H1 (cell line): ENCODE results near the gene SLC25A21. TPM values are rescaled to one million over a fixed set of nuclear protein-coding genes. Genes with fewer than 3 reads are reported as not detected.

ENCODE experiments used
- CTCF ChIA-PET: fragments of 300-600 bp; sonication (Branson Sonifier 250); formaldehyde crosslinking; loops from one replicate; lab custom pipeline; 2021; ENCODE audit not compliant: partially characterized antibody; lab: Charles Lee
- POLR2A ChIA-PET: fragments of 300-600 bp; sonication (Branson Sonifier 250); formaldehyde crosslinking; loops from one replicate; lab custom pipeline; 2021; ENCODE audit warnings: inconsistent platforms; ENCODE audit not compliant: partially characterized antibody; lab: Charles Lee
- DNase-seq, 2 experiments: peaks; one replicate each; pipeline versions ENCODE4 v3.0.0 to v3.0.0-alpha.2; 2010 to 2022; ENCODE audit warnings: low spot score in 2 of 2, low read depth in 1 of 2, mixed read lengths in 1 of 2
- FAIRE-seq: peaks from 2 replicates; lab custom pipeline; 2011; peaks lifted over from hg19 to GRCh38; lab: Jason Lieb, UNC
- H2AFZ ChIP-seq: 2 replicates; pipeline ENCODE4 v1.8.1; 2012; ENCODE audit warnings: low read length, inconsistent platforms
- H2AK5ac ChIP-seq: 2 replicates; pipeline ENCODE4 v1.6.1; 2013; ENCODE audit warnings: low read depth, low read length
- H2BK120ac ChIP-seq: replicated peaks from 2 replicates; pipeline ENCODE3; 2013; ENCODE audit warnings: low read depth, low read length, inconsistent platforms
- H2BK12ac ChIP-seq: 2 replicates; pipeline ENCODE4 v1.6.1; 2013; ENCODE audit warnings: low read depth, low read length
- H2BK15ac ChIP-seq: 2 replicates; pipeline ENCODE4 v1.6.1; 2013; ENCODE audit warnings: low read length
- H2BK20ac ChIP-seq: 2 replicates; pipeline ENCODE4 v1.6.1; 2013; ENCODE audit warnings: low read length
- H2BK5ac ChIP-seq: 2 replicates; pipeline ENCODE4 v1.6.1; 2013; ENCODE audit warnings: low read depth, low read length
- H3K14ac ChIP-seq: 2 replicates; pipeline ENCODE4 v1.6.1; 2013; ENCODE audit warnings: inconsistent platforms; ENCODE audit not compliant: insufficient read length
- H3K18ac ChIP-seq: 2 replicates; pipeline ENCODE4 v1.6.1; 2013; ENCODE audit warnings: low read length; ENCODE audit errors: extremely low read depth
- H3K23ac ChIP-seq: 2 replicates; pipeline ENCODE4 v1.6.1; 2013; ENCODE audit warnings: inconsistent platforms; ENCODE audit not compliant: insufficient read length
- H3K23me2 ChIP-seq: 2 replicates; pipeline ENCODE4 v1.6.1; 2013; ENCODE audit warnings: low read depth, low read length
- H3K27ac ChIP-seq: 2 replicates; pipeline ENCODE4 v1.6.1; 2011; ENCODE audit warnings: low read depth, low read length, inconsistent platforms
- H3K27me3 ChIP-seq, 4 experiments: replicated peaks in 1 of 4; 1 replicate in 1 of 4; 2 replicates in 3 of 4; pipeline versions ENCODE4 v1.6.1 to v1.8.1; 2011 to 2013; ENCODE audit warnings: low read length in 3 of 4, mild to moderate bottlenecking in 3 of 4, inconsistent platforms in 2 of 4, mixed read lengths in 2 of 4, moderate library complexity in 1 of 4; ENCODE audit not compliant: control insufficient read depth in 3 of 4, insufficient read depth in 3 of 4; ENCODE audit errors: extremely low read depth in 1 of 4
- H3K36me3 ChIP-seq, 4 experiments: 2 replicates each; pipeline versions ENCODE4 v1.6.1 to v1.8.1; 2011 to 2013; ENCODE audit warnings: mild to moderate bottlenecking in 4 of 4, low read length in 3 of 4, moderate library complexity in 2 of 4, control low read depth in 1 of 4, inconsistent platforms in 1 of 4; ENCODE audit not compliant: insufficient read depth in 4 of 4, control insufficient read depth in 2 of 4
- H3K4ac ChIP-seq: replicated peaks from 2 replicates; pipeline ENCODE3; 2013; ENCODE audit warnings: low read length, low read depth, mixed read lengths, inconsistent platforms; ENCODE audit not compliant: insufficient read length
- H3K4me1 ChIP-seq, 4 experiments: replicated peaks in 1 of 4; 1 replicate in 1 of 4; 2 replicates in 3 of 4; pipeline versions ENCODE4 v1.6.1 to v1.8.1; 2011 to 2013; ENCODE audit warnings: low read length in 3 of 4, inconsistent platforms in 2 of 4, mixed read lengths in 1 of 4; ENCODE audit not compliant: insufficient read depth in 4 of 4, control insufficient read depth in 3 of 4
- H3K4me2 ChIP-seq, 2 experiments: 2 replicates each; pipeline versions ENCODE4 v1.6.1 to v1.8.1; 2011 to 2013; ENCODE audit warnings: low read depth in 2 of 2, low read length in 2 of 2, control low read depth in 1 of 2, inconsistent platforms in 1 of 2, mild to moderate bottlenecking in 1 of 2; ENCODE audit not compliant: insufficient read depth in 1 of 2
- H3K4me3 ChIP-seq, 4 experiments: fragments of 200-600, 300-600 bp in 1 of 4; sonication (generic), shearing (Covaris generic), sonication (Bioruptor Twin) in 1 of 4; 2 replicates each; pipeline versions ENCODE4 v1.5.1 to v1.8.1; 2011 to 2016; ENCODE audit warnings: low read length in 4 of 4, low read depth in 3 of 4, control low read depth in 2 of 4, inconsistent platforms in 2 of 4, mild to moderate bottlenecking in 2 of 4, mixed read lengths in 1 of 4, moderate library complexity in 1 of 4; ENCODE audit not compliant: insufficient read depth in 2 of 4; ENCODE audit errors: extremely low read depth in 1 of 4
- H3K56ac ChIP-seq: replicated peaks from 2 replicates; pipeline ENCODE3; 2013; ENCODE audit warnings: low read depth, mild to moderate bottlenecking, mixed read lengths, low read length, inconsistent platforms; ENCODE audit not compliant: insufficient read length
- H3K79me1 ChIP-seq: 2 replicates; pipeline ENCODE4 v1.6.1; 2013; ENCODE audit warnings: low read depth, low read length, control low read depth
- H3K79me2 ChIP-seq, 2 experiments: 2 replicates each; pipeline versions ENCODE4 v1.6.1 to v1.8.1; 2012 to 2013; ENCODE audit warnings: low read length in 2 of 2, mild to moderate bottlenecking in 2 of 2, inconsistent platforms in 1 of 2; ENCODE audit not compliant: insufficient read depth in 2 of 2, control insufficient read depth in 1 of 2
- H3K9ac ChIP-seq, 4 experiments: replicated peaks in 1 of 4; 1 replicate in 1 of 4; 2 replicates in 3 of 4; pipeline versions ENCODE4 v1.6.1 to v1.8.1; 2011 to 2013; ENCODE audit warnings: low read depth in 3 of 4, low read length in 3 of 4, control low read depth in 2 of 4, mild to moderate bottlenecking in 2 of 4, moderate library complexity in 2 of 4, inconsistent platforms in 1 of 4; ENCODE audit errors: extremely low read depth in 1 of 4
- H3K9me3 ChIP-seq, 2 experiments: 2 replicates each; pipeline versions ENCODE4 v1.6.1 to v1.8.1; 2012 to 2013; ENCODE audit warnings: mild to moderate bottlenecking in 2 of 2, moderate library complexity in 2 of 2, control low read depth in 1 of 2, inconsistent platforms in 1 of 2, low read depth in 1 of 2, low read length in 1 of 2, mixed read lengths in 1 of 2; ENCODE audit not compliant: insufficient read depth in 2 of 2
- H4K20me1 ChIP-seq, 2 experiments: replicated peaks in 1 of 2; 2 replicates each; pipeline versions ENCODE3 to v1.8.1; 2011 to 2013; ENCODE audit warnings: inconsistent platforms in 2 of 2, low read length in 2 of 2, mild to moderate bottlenecking in 1 of 2; ENCODE audit not compliant: insufficient read depth in 2 of 2, control insufficient read depth in 1 of 2
- H4K5ac ChIP-seq: 2 replicates; pipeline ENCODE4 v1.6.1; 2013; ENCODE audit warnings: low read length, low read depth, mixed read lengths, inconsistent platforms; ENCODE audit not compliant: insufficient read length
- H4K8ac ChIP-seq: 2 replicates; pipeline ENCODE4 v1.8.0; 2013; ENCODE audit warnings: mild to moderate bottlenecking, moderate library complexity, low read length, inconsistent platforms; ENCODE audit not compliant: insufficient read depth; ENCODE audit errors: extremely low read depth
- H4K91ac ChIP-seq: replicated peaks from 2 replicates; pipeline ENCODE3; 2013; ENCODE audit warnings: low read length, mixed read lengths, inconsistent platforms; ENCODE audit not compliant: insufficient read length
- CTCF ChIP-seq, 3 experiments: IDR thresholded peaks; 1 replicate in 2 of 3; 2 replicates in 1 of 3; pipeline versions ENCODE4 v1.5.1 to v1.6.1; 2011; ENCODE audit warnings: low read length in 3 of 3, mild to moderate bottlenecking in 3 of 3, inconsistent platforms in 2 of 3, low read depth in 1 of 3, moderate library complexity in 1 of 3; ENCODE audit not compliant: insufficient read depth in 1 of 3; ENCODE audit errors: control extremely low read depth in 1 of 3
- FOSL1 ChIP-seq: IDR thresholded peaks from 2 replicates; pipeline ENCODE4 v1.6.1; 2011; ENCODE audit warnings: mild to moderate bottlenecking, low read depth, low read length, moderate library complexity; ENCODE audit not compliant: insufficient read depth
- HDAC2 ChIP-seq, 2 experiments: fragments of 300-600 bp in 1 of 2; sonication (generic) in 1 of 2; IDR thresholded peaks; 2 replicates each; pipeline ENCODE4 v1.6.1; 2011 to 2012; ENCODE audit warnings: low read depth in 2 of 2, low read length in 2 of 2, mild to moderate bottlenecking in 2 of 2, moderate library complexity in 2 of 2, borderline replicate concordance in 1 of 2, inconsistent platforms in 1 of 2
- JUND ChIP-seq: IDR thresholded peaks from 2 replicates; pipeline ENCODE4 v1.6.1; 2011; ENCODE audit warnings: mild to moderate bottlenecking, improper control_type of control experiment, low read length
- WGBS, 2 experiments: shearing (Covaris generic) in 1 of 2; methylation state at CpG; one replicate each; pipeline versions ENCODE4 v1.1.6 to v1.1.7; 2013 to 2015; ENCODE audit warnings: low lambda C conversion rate in 2 of 2, mixed read lengths in 2 of 2, inconsistent platforms in 1 of 2, low coverage in 1 of 2, missing lambda C conversion rate in 1 of 2; ENCODE audit not compliant: insufficient replicate concordance in 2 of 2, insufficient coverage in 1 of 2, insufficient read length in 1 of 2; ENCODE audit errors: extremely low coverage in 1 of 2, missing lambda C conversion rate in 1 of 2; 5-methylcytosine and 5-hydroxymethylcytosine counted together
- polyA plus RNA-seq, 7 experiments: library from polyadenylated mRNA; depleted of rRNA in 3 of 7; stranded (reverse) in 5 of 7; unstranded in 2 of 7; fragments of >200 nt in 5 of 7; fragments of 200-250 nt in 2 of 7; gene quantifications; 1 replicate in 5 of 7; 2 replicates in 1 of 7; 4 replicates in 1 of 7; pipeline versions ENCODE4 v1.2.1 to v1.2.3, GENCODE V29; 2011 to 2013; ENCODE audit warnings: missing spikeins in 2 of 7, mixed read lengths in 2 of 7
- total RNA-seq: library from RNA; stranded (reverse); fragmentation: NEBNext Ultra II Directional; extraction: Animal tissue kit (Norgen Biotek cat#: 25700); gene quantifications from 2 replicates; pipeline ENCODE4 v1.2.1, GENCODE V29; 2021

SLC25A21 gene
- total and polyA plus RNA-seq, 2 of the 8 experiments (the other 6 are each of a cell fraction or from before 2014, with no cell fraction given), result 6.9 to 15.7 TPM

GRCh38 chr14:36857842-36858445 lies 314.5 kb downstream of the SLC25A21 start:
- H2BK5ac ChIP-seq, result no peak overlapping the region
- H3K9ac ChIP-seq, result no peak overlapping the region
- H3K27me3 ChIP-seq, result no peaks in the 10 kb centered on the region
- H2BK12ac ChIP-seq, result no peak overlapping the region
- no peaks in the 10 kb centered on the region for H3K79me2 ChIP-seq
- FAIRE-seq (no peak), DNase-seq (no peak)
- H3K4me2 ChIP-seq, result no peak overlapping the region
- H4K5ac ChIP-seq, result no peak overlapping the region
- no peak overlapping the region for H4K8ac ChIP-seq
- H3K4me1 ChIP-seq, result peaks cover 0 to 7% (median 5%) of the 10 kb centered on the region in 4 experiments; a peak in 4 of 7 replicates
- 84% methylated on average over 5 of the region's 5 CpGs; no CpG with 5 or more reads in 1 of the 2 experiments for WGBS, 2 experiments
- no peaks in the 10 kb centered on the region for H4K20me1 ChIP-seq
- no peak overlapping the region for H3K18ac ChIP-seq
- no peak overlapping the region for H3K27ac ChIP-seq
- no peaks in the 10 kb centered on the region for H3K9me3 ChIP-seq
- ChIA-PET CTCF (interaction anchor here (1.4 kb wide), 1 partner anchor 36 kb away, joined by 3 read pairs; no protein-coding TSS in a partner anchor), POLR2A (no interaction called here)
- H2AFZ ChIP-seq, result no peak overlapping the region
- H2BK20ac ChIP-seq, result no peak overlapping the region
- no peak overlapping the region for H3K56ac ChIP-seq
- no peak overlapping the region for H2BK120ac ChIP-seq
- H3K4ac ChIP-seq, result no peak overlapping the region
- H3K4me3 ChIP-seq, result no peak overlapping the region
- H3K23ac ChIP-seq, result no peak overlapping the region
- no peak overlapping the region for H3K14ac ChIP-seq
- no peak overlapping the region for H4K91ac ChIP-seq
- H2BK15ac ChIP-seq, result no peak overlapping the region
- H3K79me1 ChIP-seq, result no peaks in the 10 kb centered on the region; the same call in 1 of the 2 replicates
- no peak overlapping the region for H2AK5ac ChIP-seq
- H3K23me2 ChIP-seq, result no peaks in the 10 kb centered on the region
- H3K36me3 ChIP-seq, result no peaks in the 10 kb centered on the region
- TF ChIP-seq CTCF (IDR thresholded peaks at IDR 0.05; ENCODE audit: control extremely low read depth in 1 of 3, insufficient read depth in 1 of 3, low read depth in 1 of 3, low read length in 3 of 3) (no peak), JUND (no peak), HDAC2 (IDR thresholded peaks at IDR 0.05; ENCODE audit: borderline replicate concordance in 1 of 2, low read depth in 2 of 2, low read length in 2 of 2) (no peak), FOSL1 (no peak)
